CD4-positive, alpha-beta T cell treated with Interleukin-12 subunit alpha and Interleukin-12 subunit beta, for 1 hour (primary cell): Measurements from ENCODE around the gene PEX14.

ENCODE experiments used
- DNase-seq: peaks from one replicate; pipeline ENCODE4 v3.0.0-alpha.2; 2020

PEX14 gene

GRCh38 chr1:10599194-10599861 is 124.6 kb downstream of the PEX14 start:
- no peak for DNase-seq

- DNase-seq = no peak
These were observed 126.8 kb downstream of the PEX14 start for GRCh38 chr1:10601342-10602070.

GRCh38 chr1:10602936-10603335 is 128.2 kb downstream of the PEX14 start:
- no peak for DNase-seq

GRCh38 chr1:10604966-10605365 is 130.2 kb downstream of the PEX14 start:
- DNase-seq = no peak

GRCh38 chr1:10606064-10606463 is 131.3 kb downstream of the PEX14 start:
- DNase-seq = no peak

- DNase-seq = no peak
These were observed 132.5 kb downstream of the PEX14 start for GRCh38 chr1:10607228-10607627.

GRCh38 chr1:10608690-10609089 is 133.9 kb downstream of the PEX14 start:
- no peak for DNase-seq

- DNase-seq = no peak
These were observed 136.3 kb downstream of the PEX14 start for GRCh38 chr1:10610901-10611600.

GRCh38 chr1:10612436-10613160 is 137.8 kb downstream of the PEX14 start:
- no peak for DNase-seq

GRCh38 chr1:10613340-10613739 is 138.6 kb downstream of the PEX14 start:
- no peak for DNase-seq

- no peak for DNase-seq
These were observed 139.1 kb downstream of the PEX14 start for GRCh38 chr1:10613861-10614260.

- DNase-seq = no peak
These were observed 139.9 kb downstream of the PEX14 start for GRCh38 chr1:10614377-10615225.

GRCh38 chr1:10615332-10615731 is 140.6 kb downstream of the PEX14 start:
- no peak for DNase-seq

GRCh38 chr1:10615932-10616671 is 141.4 kb downstream of the PEX14 start:
- no peak for DNase-seq

- no peak for DNase-seq
These were observed 141.9 kb downstream of the PEX14 start for GRCh38 chr1:10616696-10617095.

GRCh38 chr1:10617318-10617717 is 142.6 kb downstream of the PEX14 start:
- DNase-seq = no peak

GRCh38 chr1:10617931-10618885 is 143.5 kb downstream of the PEX14 start:
- no peak for DNase-seq

GRCh38 chr1:10620776-10621175 is 146.0 kb downstream of the PEX14 start:
- DNase-seq = no peak

GRCh38 chr1:10621906-10622305 is 147.2 kb downstream of the PEX14 start:
- no peak for DNase-seq

GRCh38 chr1:10622910-10623685 is 148.3 kb downstream of the PEX14 start:
- DNase-seq = no peak
